Lung (tissue), 12 donors: Measurements from ENCODE around the gene DNAH17. TPM values are rescaled to one million over a fixed set of nuclear protein-coding genes. Genes with fewer than 3 reads are reported as not detected.
A peak's percentile ranks its signal among the peaks of the same experiment; 100 is the strongest.

Experiments
- ATAC-seq: fragments of 200-7000 bp; cut with Tn5 transposase; one replicate; pipeline ENCODE4 v1.9.1; 2020; ENCODE audit warnings: moderate number of reproducible peaks; ENCODE audit not compliant: insufficient read depth, low FRiP score
- DNase-seq, 3 donors: peaks; one replicate each; pipeline ENCODE4 v3.0.0-alpha.2; 2013 to 2017
- H3K27ac ChIP-seq, 2 donors: one replicate each; pipeline ENCODE4 v1.5.1; 2013; ENCODE audit warnings: mild to moderate bottlenecking in 2 of 2, moderate library complexity in 2 of 2, control low read depth in 1 of 2, inconsistent platforms in 1 of 2, low read depth in 1 of 2, low read length in 1 of 2
- H3K27me3 ChIP-seq, 3 donors: one replicate each; pipeline ENCODE4 v1.5.1; 2013; ENCODE audit warnings: low read length in 2 of 3; ENCODE audit not compliant: control insufficient read depth in 3 of 3, insufficient read depth in 3 of 3
- H3K36me3 ChIP-seq, 4 donors: one replicate each; pipeline ENCODE4 v1.5.1; 2013; ENCODE audit warnings: low read length in 4 of 4, mild to moderate bottlenecking in 1 of 4, moderate library complexity in 1 of 4; ENCODE audit not compliant: control insufficient read depth in 4 of 4, insufficient read depth in 4 of 4
- H3K4me1 ChIP-seq, 5 donors: one replicate each; pipeline ENCODE4 v1.5.1; 2013; ENCODE audit warnings: low read length in 5 of 5, mild to moderate bottlenecking in 2 of 5, moderate library complexity in 1 of 5; ENCODE audit not compliant: control insufficient read depth in 5 of 5, insufficient read depth in 5 of 5
- H3K4me3 ChIP-seq: one replicate; pipeline ENCODE4 v1.5.1; 2013; ENCODE audit warnings: mild to moderate bottlenecking, control low read depth, moderate library complexity
- H3K9ac ChIP-seq, 2 donors: one replicate each; pipeline ENCODE4 v1.5.1; 2013; ENCODE audit warnings: low read length in 2 of 2, control low read depth in 1 of 2; ENCODE audit not compliant: insufficient read depth in 1 of 2
- H3K9me3 ChIP-seq, 4 donors: one replicate each; pipeline ENCODE4 v1.5.1; 2013; ENCODE audit warnings: low read length in 3 of 4, mild to moderate bottlenecking in 1 of 4, moderate library complexity in 1 of 4; ENCODE audit not compliant: control insufficient read depth in 4 of 4, insufficient read depth in 3 of 4
- CTCF ChIP-seq: IDR thresholded peaks from 2 replicates; pipeline ENCODE4 v1.5.1; 2012; ENCODE audit warnings: mild to moderate bottlenecking; ENCODE audit errors: control extremely low read depth, extremely low read depth
- WGBS, 2 donors: extraction: QIAGEN DNeasy Blood & Tissue Kit; methylation state at CpG; one replicate each; pipeline ENCODE4 v1.1.7; 2013; 5-methylcytosine and 5-hydroxymethylcytosine counted together
- polyA plus RNA-seq, 2 donors: library from polyadenylated mRNA; stranded (reverse); fragments of 200-250 nt; gene quantifications; one replicate each; pipeline ENCODE4 v1.2.1, GENCODE V29; 2013
- total RNA-seq, 2 donors: library from RNA; depleted of rRNA in 1 of 2; stranded (reverse); fragments of >200 nt in 1 of 2; gene quantifications; one replicate each; pipeline ENCODE4 v1.2.1, GENCODE V29; 2014 to 2021
- donor health status: control.
- donor health status: control.
- donor health status: Bipolar disorder and iron deficiency.
- donor health status: healthy.
- donor health status: DM: yes; HTN: yes; CAD: no.

DNAH17 gene
- total and polyA plus RNA-seq, 4 donors = 0.44 to 1.6 (median 1.2) TPM

- peaks cover 0 to under 1% (median 0%) of the 10 kb centered on the region in 5 donors for H3K4me1 ChIP-seq
- 90 to 91% methylated on average over 17 of the region's 17 CpGs for WGBS, 2 donors
Observed at GRCh38 chr17:78523934-78524655, 53.1 kb downstream of the DNAH17 start.

GRCh38 chr17:78522031-78522809, 55.0 kb downstream of the DNAH17 start:
- Histone ChIP-seq H3K9ac (no peak overlapping the region), H3K27me3 (no peaks in the 10 kb centered on the region), H3K4me1 (no peaks in the 10 kb centered on the region), H3K4me3 (no peak overlapping the region), H3K27ac (no peak overlapping the region), H3K36me3 (no peaks in the 10 kb centered on the region), H3K9me3 (no peaks in the 10 kb centered on the region)
- DNase-seq (no peak), ATAC-seq (no peak)
- TF ChIP-seq CTCF = no peak
- WGBS, 2 donors = 94 to 97% methylated on average over 16 of the region's 16 CpGs

More at GRCh38 chr17:78523934-78524655, 53.1 kb downstream of the DNAH17 start:
- Histone ChIP-seq H3K27ac (no peak overlapping the region), H3K4me3 (no peak overlapping the region), H3K27me3 (no peaks in the 10 kb centered on the region), H3K9ac (no peak overlapping the region), H3K9me3 (no peaks in the 10 kb centered on the region), H3K36me3 (no peaks in the 10 kb centered on the region)
- TF ChIP-seq CTCF = no peak
- ATAC-seq = no peak
- no peak for DNase-seq

GRCh38 chr17:78517421-78517820, 59.8 kb downstream of the DNAH17 start:
- Histone ChIP-seq H3K9me3 (no peaks in the 10 kb centered on the region), H3K4me3 (no peak overlapping the region), H3K27me3 (no peaks in the 10 kb centered on the region), H3K4me1 (no peaks in the 10 kb centered on the region), H3K9ac (no peak overlapping the region), H3K36me3 (no peaks in the 10 kb centered on the region), H3K27ac (no peak overlapping the region)
- TF ChIP-seq CTCF = no peak
- DNase-seq = peak; percentile 56 to 88 (median 57)
- no peak for ATAC-seq
- 77 to 89% methylated on average over 2 of the region's 2 CpGs for WGBS, 2 donors
